Neutrophil (primary cell): Measurements from ENCODE around the gene MIOS.

Experiments
- H3K27ac ChIP-seq: fragments of 200-600 bp; sonication (generic); 2 replicates; pipeline ENCODE4 v1.5.1; 2016; ENCODE audit warnings: mild to moderate bottlenecking, moderate library complexity
- H3K27me3 ChIP-seq: fragments of 200-600 bp; sonication (generic); 2 replicates; pipeline ENCODE4 v1.6.0; 2016; ENCODE audit warnings: mild to moderate bottlenecking
- H3K36me3 ChIP-seq: fragments of 200-600 bp; sonication (generic); 2 replicates; pipeline ENCODE4 v1.5.1; 2017
- H3K4me1 ChIP-seq, 2 experiments: fragments of 200-600 bp in 1 of 2; sonication (generic) in 1 of 2; 1 replicate in 1 of 2; 2 replicates in 1 of 2; pipeline versions ENCODE4 v1.5.1 to v1.6.1; 2013 to 2016; ENCODE audit warnings: low read depth in 1 of 2, low read length in 1 of 2, mild to moderate bottlenecking in 1 of 2, moderate library complexity in 1 of 2; ENCODE audit not compliant: control insufficient read depth in 1 of 2, insufficient read depth in 1 of 2
- H3K4me3 ChIP-seq, 2 experiments: fragments of 200-600 bp in 1 of 2; sonication (generic) in 1 of 2; 1 replicate in 1 of 2; 2 replicates in 1 of 2; pipeline ENCODE4 v1.5.1; 2013 to 2016; ENCODE audit warnings: low read depth in 1 of 2, low read length in 1 of 2, mild to moderate bottlenecking in 1 of 2, moderate library complexity in 1 of 2
- H3K9me3 ChIP-seq: fragments of 200-600 bp; sonication (generic); 2 replicates; pipeline ENCODE4 v1.5.1; 2016
- CTCF ChIP-seq: fragments of 200-600 bp; sonication (generic); IDR thresholded peaks from 2 replicates; pipeline ENCODE4 v1.5.1; 2016; ENCODE audit warnings: antibody characterized with exemption

The MIOS gene

DNA sequence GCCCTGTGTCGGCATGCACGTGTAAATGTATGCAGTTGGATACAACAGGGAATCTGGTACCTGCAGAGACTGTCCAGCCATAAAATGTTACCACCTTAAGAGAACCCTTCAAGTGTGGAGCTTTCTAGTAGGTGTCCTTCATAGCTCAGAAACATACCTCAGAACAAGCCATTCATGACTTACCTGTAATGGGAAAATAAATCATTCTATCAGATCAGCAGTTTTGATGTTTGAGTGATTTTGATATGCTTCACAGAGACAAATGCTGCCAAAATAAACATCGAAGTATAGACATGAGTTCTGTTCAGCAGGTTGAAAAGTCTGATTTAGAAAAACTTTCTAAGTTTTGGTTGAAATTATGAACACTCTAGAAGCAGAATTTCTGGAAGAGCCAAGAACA lies 40.3 kb downstream of the MIOS start:
- Histone ChIP-seq H3K4me3 (no peak overlapping the region), H3K27me3 (no peaks in the 10 kb centered on the region), H3K4me1 (no peaks in the 10 kb centered on the region), H3K36me3 (peaks cover 38% of the 10 kb centered on the region), H3K27ac (no peak overlapping the region), H3K9me3 (no peaks in the 10 kb centered on the region)
- TF ChIP-seq CTCF, result no peak

DNA sequence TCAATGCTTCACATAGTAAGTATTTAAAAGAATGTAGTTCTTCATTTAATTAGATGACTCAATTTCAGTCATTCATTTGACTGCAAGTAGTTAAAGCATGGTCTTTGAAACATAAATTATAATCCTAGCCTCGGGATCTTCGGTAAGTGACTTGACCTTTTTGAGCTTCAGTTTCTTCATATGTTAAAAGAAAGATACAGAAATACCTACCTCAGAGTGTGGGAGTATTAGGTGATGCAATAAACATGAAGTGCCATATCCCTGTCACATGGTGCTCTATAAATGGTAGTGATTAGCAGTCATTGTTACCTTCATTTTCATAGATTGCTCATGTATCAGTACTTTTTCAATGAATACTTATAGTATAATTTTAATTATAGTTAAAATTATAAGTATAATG lies 42.6 kb downstream of the MIOS start:
- TF ChIP-seq CTCF, result no peak
- Histone ChIP-seq H3K4me1 (no peaks in the 10 kb centered on the region), H3K27me3 (no peaks in the 10 kb centered on the region), H3K27ac (no peak overlapping the region), H3K4me3 (no peak overlapping the region), H3K36me3 (peaks cover 38% of the 10 kb centered on the region), H3K9me3 (no peaks in the 10 kb centered on the region)

- TF ChIP-seq CTCF, result no peak
- H3K4me3 ChIP-seq, result no peak overlapping the region
- H3K27me3 ChIP-seq, result no peaks in the 10 kb centered on the region
- no peaks in the 10 kb centered on the region for H3K4me1 ChIP-seq
- no peak overlapping the region for H3K27ac ChIP-seq
- H3K9me3 ChIP-seq, result no peaks in the 10 kb centered on the region
- peaks cover 19% of the 10 kb centered on the region for H3K36me3 ChIP-seq
Observed at GRCh38 chr7:7612519-7612918, 45.8 kb downstream of the MIOS start.

DNA sequence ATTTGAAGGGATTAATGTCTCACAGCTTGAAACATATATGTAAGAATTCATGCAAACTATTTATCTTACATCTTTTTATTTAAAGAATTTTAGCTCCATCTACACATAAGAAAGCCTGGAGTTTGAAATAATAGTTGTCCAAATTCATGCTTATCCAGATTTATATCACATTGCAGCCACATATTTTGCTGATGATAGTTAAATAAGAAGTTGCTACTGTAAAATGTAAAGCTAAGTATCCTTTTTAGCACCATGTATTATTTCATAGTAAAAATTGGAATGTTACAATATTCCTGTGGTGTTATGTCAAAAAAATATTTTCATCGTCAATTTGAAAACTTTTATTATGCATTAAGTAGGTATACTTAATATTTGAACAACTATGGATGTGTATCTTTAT lies 46.5 kb downstream of the MIOS start:
- TF ChIP-seq CTCF, result no peak
- no peak overlapping the region for H3K27ac ChIP-seq
- no peaks in the 10 kb centered on the region for H3K4me1 ChIP-seq
- no peaks in the 10 kb centered on the region for H3K9me3 ChIP-seq
- no peak overlapping the region for H3K4me3 ChIP-seq
- H3K27me3 ChIP-seq, result no peaks in the 10 kb centered on the region
- peaks cover 12% of the 10 kb centered on the region for H3K36me3 ChIP-seq

- Histone ChIP-seq H3K4me1 (no peaks in the 10 kb centered on the region), H3K36me3 (peaks cover 3% of the 10 kb centered on the region), H3K27me3 (no peaks in the 10 kb centered on the region), H3K27ac (no peak overlapping the region), H3K4me3 (no peak overlapping the region), H3K9me3 (no peaks in the 10 kb centered on the region)
- no peak for TF ChIP-seq CTCF
Observed at GRCh38 chr7:7614018-7614741, 47.5 kb downstream of the MIOS start.
